ENCODE data around the gene SVIL.

The SVIL gene

DNA sequence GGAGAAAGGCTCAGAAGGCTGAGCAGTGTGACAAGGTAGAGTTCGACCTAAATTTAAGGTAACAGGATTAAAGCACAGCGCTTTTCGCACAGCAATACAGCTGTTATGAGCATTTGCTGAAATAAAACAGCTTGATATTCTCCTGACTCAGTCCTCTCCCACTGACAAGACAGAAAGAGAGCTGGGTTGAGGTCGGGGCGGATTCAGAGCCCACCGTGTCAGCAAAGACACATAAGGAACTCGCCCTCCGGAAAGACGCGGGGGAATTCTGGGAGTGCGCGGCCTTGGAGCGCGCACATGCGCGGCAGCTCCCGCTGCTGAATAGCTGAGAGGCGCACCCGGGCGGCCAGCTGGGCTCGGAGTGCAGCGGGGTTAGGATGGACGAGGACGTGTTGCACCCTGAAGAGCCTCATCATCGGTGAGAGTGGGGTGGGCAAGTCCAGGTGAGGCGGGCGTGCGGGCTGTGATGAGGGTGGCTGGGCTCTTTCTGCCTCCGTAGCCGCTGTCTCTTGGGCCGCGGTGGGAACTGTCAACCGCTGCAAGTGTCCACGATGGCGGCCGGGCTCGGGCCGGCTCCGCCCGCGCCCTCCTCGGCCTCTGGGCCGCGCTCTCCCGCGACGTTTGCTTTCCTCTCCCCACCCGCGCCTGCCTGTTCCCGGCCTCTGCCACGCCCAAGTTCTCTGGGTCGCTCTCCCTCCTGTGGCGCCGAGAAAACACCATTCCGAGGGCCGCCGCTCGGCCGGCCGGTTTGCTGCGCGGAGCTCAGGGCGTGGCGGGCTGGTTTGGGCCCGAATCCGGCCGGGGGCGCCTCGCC lies 225.3 kb downstream of the SVIL start:
- H3K27me3 ChIP-seq (ENCODE audit: control insufficient read depth, insufficient read depth, low read length) = no peaks in the 10 kb centered on the region
- H3K36me3 ChIP-seq (ENCODE audit: control insufficient read depth, insufficient read depth, low read length) = no peaks in the 10 kb centered on the region
- H3K27ac ChIP-seq (ENCODE audit: low read depth, low read length) = no peak overlapping the region
- peaks cover 43% of the 10 kb centered on the region for H3K9me3 ChIP-seq (ENCODE audit: control insufficient read depth, insufficient read depth, low read depth, low read length)
- H3K4me3 ChIP-seq (ENCODE audit: low read depth, low read length) = peak overlapping the region; percentile 64; the same call in 1 of the 2 replicates
- no peak overlapping the region for H3K9ac ChIP-seq (ENCODE audit: low read length)
- no peaks in the 10 kb centered on the region for H3K4me1 ChIP-seq (ENCODE audit: control insufficient read depth, insufficient read depth, low read length)

DNA sequence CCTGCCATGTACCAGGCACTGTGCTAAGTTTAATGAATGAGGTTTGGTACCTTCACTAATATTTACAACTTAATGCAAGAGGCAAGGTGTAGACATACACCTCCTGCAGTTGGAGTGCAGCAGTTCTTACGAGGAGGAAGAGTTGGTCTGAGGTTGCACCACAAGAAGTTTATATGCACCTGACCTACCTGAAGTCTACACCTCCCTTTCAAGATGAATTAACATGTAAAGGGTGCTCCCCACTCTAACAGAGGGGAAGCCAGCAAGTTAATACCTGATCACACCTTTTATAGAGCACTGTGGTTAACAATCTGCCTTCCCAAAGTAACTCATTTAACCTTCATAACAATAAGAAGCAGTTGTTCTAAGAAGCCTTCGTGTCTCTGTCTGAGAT lies 225.9 kb downstream of the SVIL start:
- H3K27me3 ChIP-seq (ENCODE audit: control insufficient read depth, insufficient read depth, low read length) = no peaks in the 10 kb centered on the region
- peak overlapping the region; percentile 64; the same call in 1 of the 2 replicates for H3K4me3 ChIP-seq (ENCODE audit: low read depth, low read length)
- no peak overlapping the region for H3K27ac ChIP-seq (ENCODE audit: low read depth, low read length)
- H3K4me1 ChIP-seq (ENCODE audit: control insufficient read depth, insufficient read depth, low read length) = no peaks in the 10 kb centered on the region
- peaks cover 43% of the 10 kb centered on the region for H3K9me3 ChIP-seq (ENCODE audit: control insufficient read depth, insufficient read depth, low read depth, low read length)
- H3K9ac ChIP-seq (ENCODE audit: low read length) = no peak overlapping the region
- no peaks in the 10 kb centered on the region for H3K36me3 ChIP-seq (ENCODE audit: control insufficient read depth, insufficient read depth, low read length)

Measured in HUES6 (cell line).